ENCODE measurements around the gene ACBD5.
A peak's percentile ranks its signal among the peaks of the same experiment; 100 is the strongest.

Gene ACBD5

GRCh38 chr10:27247006-27247405 lies 6.4 kb upstream of the ACBD5 start:
- no peak overlapping the region for H3K4me3 ChIP-seq (ENCODE audit: low read depth, low read length)
- no peak for DNase-seq (ENCODE audit: low read depth)
- in situ Hi-C loops (cut with HindIII; ENCODE audit: low sequenced_read_pairs), result no loop called here
- TF ChIP-seq CTCF (IDR thresholded peaks at IDR 0.05; ENCODE audit: low read depth, low read length, missing control alignments), result no peak

- in situ Hi-C loops (cut with HindIII; ENCODE audit: low sequenced_read_pairs), result no loop called here
- no peak for TF ChIP-seq CTCF (IDR thresholded peaks at IDR 0.05; ENCODE audit: low read depth, low read length, missing control alignments)
- DNase-seq (ENCODE audit: low read depth), result no peak
- H3K4me3 ChIP-seq (ENCODE audit: low read depth, low read length), result no peak overlapping the region
These were observed 5.2 kb upstream of the ACBD5 start for GRCh38 chr10:27245836-27246235.

- no peak for DNase-seq (ENCODE audit: low read depth)
- no peak for TF ChIP-seq CTCF (IDR thresholded peaks at IDR 0.05; ENCODE audit: low read depth, low read length, missing control alignments)
- H3K4me3 ChIP-seq (ENCODE audit: low read depth, low read length), result no peak overlapping the region
- in situ Hi-C loops (cut with HindIII; ENCODE audit: low sequenced_read_pairs), result no loop called here
These were observed 4.4 kb upstream of the ACBD5 start for GRCh38 chr10:27244976-27245375.

- H3K4me3 ChIP-seq (ENCODE audit: low read depth, low read length), result peak overlapping the region; percentile 67
- no peak for TF ChIP-seq CTCF (IDR thresholded peaks at IDR 0.05; ENCODE audit: low read depth, low read length, missing control alignments)
- no peak for DNase-seq (ENCODE audit: low read depth)
- in situ Hi-C loops (cut with HindIII; ENCODE audit: low sequenced_read_pairs), result no loop called here
These were observed 2.5 kb upstream of the ACBD5 start for GRCh38 chr10:27242951-27243551.

GRCh38 chr10:27242473-27242950 lies 1.9 kb upstream of the ACBD5 start:
- DNase-seq (ENCODE audit: low read depth), result no peak
- peak overlapping the region; percentile 67 for H3K4me3 ChIP-seq (ENCODE audit: low read depth, low read length)
- TF ChIP-seq CTCF (IDR thresholded peaks at IDR 0.05; ENCODE audit: low read depth, low read length, missing control alignments), result no peak
- in situ Hi-C loops (cut with HindIII; ENCODE audit: low sequenced_read_pairs), result no loop called here

GRCh38 chr10:27241652-27242472 lies 1.3 kb upstream of the ACBD5 start:
- peak overlapping the region; percentile 67 for H3K4me3 ChIP-seq (ENCODE audit: low read depth, low read length)
- in situ Hi-C loops (cut with HindIII; ENCODE audit: low sequenced_read_pairs), result no loop called here
- peak; percentile 87 for DNase-seq (ENCODE audit: low read depth)
- peak; percentile 42 for TF ChIP-seq CTCF (IDR thresholded peaks at IDR 0.05; ENCODE audit: low read depth, low read length, missing control alignments)
